HG02588 (cell line): ENCODE measurements around the gene KIAA1671.
"Not testable (repeated sequence)": the region's sequence is repeated elsewhere in the genome, so short reads cannot be mapped to it uniquely, and the experiment has no call there.

ENCODE experiments used
- ATAC-seq: cut with Tn5 transposase; IDR thresholded peaks from one replicate; pipeline ENCODE4 v1.9.1; 2021; ENCODE audit warnings: mild to moderate bottlenecking, moderate library complexity; ENCODE audit not compliant: unreplicated experiment

The KIAA1671 gene

GRCh38 chr22:25183949-25184619 lies 231.6 kb downstream of the KIAA1671 start:
- no peak for ATAC-seq

GRCh38 chr22:25186140-25186539 lies 233.6 kb downstream of the KIAA1671 start:
- ATAC-seq: no peak

- no peak for ATAC-seq
These were observed 235.0 kb downstream of the KIAA1671 start for GRCh38 chr22:25187469-25187868.

- no peak for ATAC-seq
These were observed 239.9 kb downstream of the KIAA1671 start for GRCh38 chr22:25192406-25192805.

GRCh38 chr22:25193130-25193529 lies 240.6 kb downstream of the KIAA1671 start:
- ATAC-seq: no peak

DNA sequence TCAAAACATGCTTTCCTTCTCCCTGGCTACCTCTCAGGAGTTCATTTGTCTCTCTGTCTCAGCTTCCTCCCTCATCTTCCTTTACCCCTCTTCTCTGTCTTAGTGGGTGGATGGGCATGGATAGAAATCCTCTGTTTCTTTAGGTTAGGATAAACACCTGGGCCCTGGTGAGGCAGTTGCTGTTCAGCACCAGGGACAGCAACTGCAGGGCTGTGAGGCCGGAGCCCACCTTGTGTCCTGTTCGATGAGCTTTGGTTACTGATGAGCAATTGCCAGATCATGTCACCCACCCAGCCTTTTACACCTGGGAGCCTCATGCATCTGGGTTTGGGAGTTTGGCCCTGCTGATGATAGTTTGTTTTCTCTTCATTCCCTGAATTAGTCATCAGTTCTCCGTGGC lies 241.0 kb downstream of the KIAA1671 start:
- ATAC-seq: no peak

DNA sequence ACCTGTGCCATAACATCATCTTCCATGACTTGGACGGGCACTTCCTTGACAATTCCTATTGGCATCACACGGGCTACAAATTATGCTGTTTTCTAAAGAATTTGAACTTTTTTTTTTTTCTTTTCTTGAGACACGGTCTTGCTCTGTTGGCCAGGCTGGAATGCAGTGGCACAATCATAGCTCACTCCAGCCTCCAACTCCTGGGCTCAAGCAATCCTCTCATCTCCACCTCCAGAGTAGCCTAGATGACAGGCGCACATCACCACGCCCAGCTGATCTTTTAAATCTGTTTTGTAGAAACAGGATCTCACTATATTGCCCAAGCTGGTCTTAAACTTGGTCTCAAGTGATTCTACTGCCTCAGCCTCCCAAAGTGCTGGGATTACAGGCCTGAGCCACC lies 243.8 kb downstream of the KIAA1671 start:
- no peak for ATAC-seq

- ATAC-seq: no peak
These were observed 244.8 kb downstream of the KIAA1671 start for GRCh38 chr22:25197340-25197739.

- no peak for ATAC-seq
These were observed 247.4 kb downstream of the KIAA1671 start, which contains the start of gene CRYBB3 for GRCh38 chr22:25199731-25200520. CRYBB3 (plus strand) TSS chr22:25199858; CDS start chr22:25201397, 1,539 bp downstream.

DNA sequence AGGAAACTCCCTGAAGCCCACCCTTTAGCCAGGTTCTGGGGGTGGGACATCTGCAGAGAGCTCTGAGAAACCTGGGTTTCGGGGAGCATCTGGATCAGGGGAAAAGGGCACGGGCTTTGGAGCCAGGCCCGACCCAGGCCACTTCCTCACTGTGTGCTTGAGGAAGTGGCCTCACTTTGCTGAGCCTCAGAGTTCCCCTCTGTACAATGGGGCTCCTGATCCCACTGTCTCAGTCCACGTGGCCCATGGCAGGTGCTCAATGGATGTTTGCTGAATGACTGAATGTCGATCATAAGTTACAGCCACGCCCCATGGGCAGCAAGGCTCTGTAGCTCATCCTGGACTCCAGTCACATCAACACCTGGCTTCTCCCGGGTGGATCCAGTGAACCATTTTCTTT lies 248.5 kb downstream of the KIAA1671 start:
- no peak for ATAC-seq

GRCh38 chr22:25201557-25202273 lies 249.2 kb downstream of the KIAA1671 start:
- ATAC-seq: no peak

DNA sequence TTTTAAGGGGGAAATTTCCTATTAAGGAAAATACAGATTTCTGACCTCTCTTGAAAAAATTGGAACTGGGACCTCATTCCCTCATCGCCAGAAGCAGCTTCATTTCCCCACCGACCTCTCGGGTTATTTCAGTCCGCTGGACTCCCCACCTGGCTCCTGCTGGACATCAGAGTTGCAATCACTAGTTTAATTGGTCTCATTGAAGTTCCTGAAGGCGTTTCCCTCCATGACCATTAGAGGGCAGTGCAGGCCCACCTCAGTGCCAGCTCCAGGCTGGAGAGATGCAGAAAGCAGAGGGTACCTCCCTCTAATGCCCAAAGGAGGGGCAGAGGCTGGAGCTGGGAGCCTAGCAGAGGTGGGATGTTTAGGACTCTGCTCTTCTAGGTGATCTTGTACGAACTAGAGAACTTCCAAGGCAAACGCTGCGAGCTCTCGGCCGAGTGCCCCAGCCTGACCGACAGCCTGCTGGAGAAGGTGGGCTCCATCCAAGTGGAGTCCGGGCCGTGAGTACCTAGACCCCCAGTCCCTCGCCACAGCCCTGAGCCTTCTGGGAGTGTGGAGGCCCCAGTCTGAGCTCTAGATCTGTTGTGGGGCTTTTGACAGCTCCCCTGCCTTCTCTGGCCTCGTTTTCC lies 249.9 kb downstream of the KIAA1671 start:
- ATAC-seq: no peak

DNA sequence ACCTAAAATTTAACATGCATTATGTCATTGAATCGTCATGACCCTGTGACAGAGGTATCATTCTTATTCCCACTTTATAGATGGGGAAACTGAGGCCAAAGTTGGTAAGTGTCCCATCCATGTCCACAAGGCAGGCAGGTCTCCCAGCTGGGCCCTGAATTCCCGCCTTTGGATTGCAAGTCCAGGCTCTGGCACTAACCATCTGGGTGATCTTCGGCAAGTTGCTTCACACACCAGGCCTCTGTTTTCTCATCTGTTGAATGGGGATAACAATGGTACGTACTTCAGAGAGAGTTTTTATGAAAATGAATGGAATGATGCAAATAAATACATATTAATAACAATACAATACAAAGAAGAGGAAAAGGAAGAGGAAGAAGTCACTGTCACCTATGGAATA lies 250.6 kb downstream of the KIAA1671 start:
- ATAC-seq: no peak

- not testable (repeated sequence) for ATAC-seq
These were observed 252.0 kb downstream of the KIAA1671 start for GRCh38 chr22:25204547-25204946.

GRCh38 chr22:25205847-25206246 lies 253.3 kb downstream of the KIAA1671 start:
- ATAC-seq: no peak

- ATAC-seq: no peak
These were observed 254.5 kb downstream of the KIAA1671 start for GRCh38 chr22:25206998-25207397.

- ATAC-seq: no peak
These were observed 255.1 kb downstream of the KIAA1671 start for GRCh38 chr22:25207553-25208157.

DNA sequence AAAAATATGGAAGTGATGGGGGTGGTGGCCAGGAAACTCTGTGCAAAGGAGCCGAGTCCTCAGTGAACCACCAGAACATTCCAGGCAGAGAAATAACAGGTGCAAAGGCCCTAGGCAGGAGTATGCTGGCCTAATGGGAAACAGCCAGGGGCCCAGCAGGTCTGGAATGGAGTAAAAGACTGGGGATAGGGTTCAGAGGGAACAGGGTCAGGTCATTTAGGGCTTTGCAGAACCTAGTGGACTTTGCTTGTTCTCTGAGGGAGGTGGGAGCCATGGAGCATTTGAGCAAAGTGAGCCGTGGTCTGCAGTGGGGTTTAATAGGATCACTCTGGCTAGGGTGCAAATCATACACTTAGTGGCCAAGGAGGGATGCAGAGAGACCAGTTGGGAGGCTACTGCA lies 255.8 kb downstream of the KIAA1671 start:
- ATAC-seq: no peak

DNA sequence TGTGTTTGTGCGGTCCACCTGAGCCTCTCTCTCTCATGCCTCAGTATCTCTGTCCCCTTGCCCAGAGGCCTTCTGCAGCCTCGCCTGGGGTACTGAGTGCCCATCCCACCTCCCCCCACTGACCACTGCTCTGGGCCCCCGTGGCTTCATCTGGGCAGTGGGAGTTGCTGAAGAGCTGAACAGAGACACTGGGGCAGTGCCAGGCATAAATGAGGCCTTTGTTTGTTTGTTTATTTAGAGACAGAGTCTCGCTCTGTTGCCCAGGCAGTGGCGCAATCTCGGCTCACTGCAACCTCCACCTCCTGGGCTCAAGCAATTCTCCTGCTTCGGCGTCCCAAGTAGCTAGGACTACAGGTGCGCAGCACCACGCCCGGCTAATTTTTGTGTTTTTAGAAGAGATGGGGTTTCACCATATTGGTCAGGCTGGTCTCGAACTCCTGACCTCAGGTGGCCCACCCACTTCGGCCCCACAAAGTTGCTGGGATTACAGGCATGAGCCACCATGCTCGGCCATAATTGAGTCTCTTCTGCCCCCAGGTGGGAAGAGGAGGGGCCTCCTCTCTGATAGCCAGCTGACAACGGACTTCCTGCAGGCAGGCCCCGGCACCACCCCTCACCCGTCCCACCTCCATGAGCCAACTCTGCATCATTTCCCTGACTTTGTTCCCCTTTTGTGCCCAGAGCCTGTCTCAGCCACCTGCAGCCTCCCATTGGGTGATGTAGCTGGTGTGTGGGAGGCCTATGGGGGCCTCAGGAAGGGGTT lies 256.4 kb downstream of the KIAA1671 start:
- no peak for ATAC-seq

GRCh38 chr22:25210793-25211192 lies 258.3 kb downstream of the KIAA1671 start:
- ATAC-seq: no peak
